Occipital lobe (tissue), 2 donors: ENCODE data around the gene CPPED1. TPM values are rescaled to one million over a fixed set of nuclear protein-coding genes. Genes with fewer than 3 reads are reported as not detected.
"Not testable (repeated sequence)": the region's sequence is repeated elsewhere in the genome, so short reads cannot be mapped to it uniquely, and the experiment has no call there.

ENCODE experiments used
- DNase-seq: peaks from one replicate; lab custom pipeline; 2025; lab: John Stamatoyannopoulos, UW
- total RNA-seq: library from RNA; depleted of rRNA; stranded (reverse); fragments of >200 nt; gene quantifications from one replicate; pipeline ENCODE4 v1.2.3, GENCODE V29; 2014

The CPPED1 gene, protein sequence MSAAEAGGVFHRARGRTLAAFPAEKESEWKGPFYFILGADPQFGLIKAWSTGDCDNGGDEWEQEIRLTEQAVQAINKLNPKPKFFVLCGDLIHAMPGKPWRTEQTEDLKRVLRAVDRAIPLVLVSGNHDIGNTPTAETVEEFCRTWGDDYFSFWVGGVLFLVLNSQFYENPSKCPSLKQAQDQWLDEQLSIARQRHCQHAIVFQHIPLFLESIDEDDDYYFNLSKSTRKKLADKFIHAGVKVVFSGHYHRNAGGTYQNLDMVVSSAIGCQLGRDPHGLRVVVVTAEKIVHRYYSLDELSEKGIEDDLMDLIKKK
- 6.2 TPM for total RNA-seq

- DNase-seq = peak; percentile 89
These were observed at the start of gene CPPED1 for GRCh38 chr16:12803203-12804093. CPPED1 (minus strand) TSS chr16:12803887; CDS start chr16:12803776, 111 bp downstream.

- no peak for DNase-seq
These were observed 46.5 kb upstream of the CPPED1 start for GRCh38 chr16:12850186-12850585.

- no peak for DNase-seq
These were observed 42.9 kb upstream of the CPPED1 start for GRCh38 chr16:12846592-12846991.

GRCh38 chr16:12845282-12845681, 41.6 kb upstream of the CPPED1 start:
- no peak for DNase-seq

DNA sequence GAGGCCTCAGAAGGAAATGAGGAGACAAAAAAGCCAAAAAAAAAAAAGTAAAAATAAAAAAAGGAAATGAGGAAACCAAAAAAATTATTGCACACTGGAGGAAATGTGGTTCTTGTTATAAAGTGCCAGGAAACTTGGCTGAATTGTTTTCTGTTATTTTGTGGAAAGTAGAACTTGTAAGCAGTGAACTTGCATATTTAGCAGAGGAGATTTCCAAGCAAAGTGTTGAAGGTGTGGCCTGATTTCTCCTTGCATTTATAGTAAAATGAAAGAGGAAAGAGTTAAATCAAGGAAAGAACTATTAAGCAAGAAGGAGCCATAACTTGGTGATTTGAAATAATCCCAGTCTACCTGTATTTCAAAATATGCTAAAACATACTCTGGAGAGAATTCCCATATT, 34.1 kb upstream of the CPPED1 start:
- no peak for DNase-seq

GRCh38 chr16:12837291-12837690, 33.6 kb upstream of the CPPED1 start:
- no peak for DNase-seq

DNA sequence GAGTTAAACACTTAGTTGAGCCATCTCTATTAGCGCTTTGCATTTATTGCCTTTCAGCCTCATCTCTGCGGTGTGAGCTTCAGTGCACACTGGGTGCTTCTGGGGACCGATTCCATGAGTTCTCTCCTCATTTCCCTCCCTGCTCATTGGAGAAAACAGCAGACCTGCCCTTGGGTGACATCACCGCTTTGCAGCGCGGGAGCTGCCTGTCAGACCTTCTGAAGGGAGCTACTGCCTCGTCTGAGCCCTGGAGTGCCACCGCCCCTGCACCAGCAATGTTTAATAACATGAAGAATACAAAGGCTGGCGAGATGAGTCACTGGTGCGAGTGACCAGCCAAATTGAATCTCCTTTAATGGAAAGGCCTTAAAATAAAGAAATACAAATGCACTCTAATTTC, 30.2 kb upstream of the CPPED1 start:
- peak; percentile 13 for DNase-seq

GRCh38 chr16:12829096-12829888, 25.6 kb upstream of the CPPED1 start:
- no peak for DNase-seq

DNA sequence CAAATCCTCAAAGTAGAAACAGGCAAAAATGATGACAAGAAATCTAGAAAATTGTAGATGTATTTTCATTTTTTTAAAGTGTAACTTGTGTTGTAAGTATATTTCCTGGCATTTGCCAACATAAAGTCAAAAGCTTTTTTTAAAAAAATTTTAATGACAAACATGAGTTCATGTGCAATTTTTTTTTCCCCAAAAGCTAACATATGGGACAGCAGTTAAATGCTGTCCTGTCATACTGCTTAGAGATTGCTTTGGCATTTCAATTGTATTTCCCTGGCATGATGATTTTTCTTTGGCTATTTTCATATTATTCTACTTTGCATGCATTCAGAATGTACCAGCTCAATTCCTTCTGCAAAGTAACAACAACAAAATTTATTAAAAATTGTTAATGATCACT, 24.5 kb upstream of the CPPED1 start:
- DNase-seq = no peak

- no peak for DNase-seq
These were observed 22.9 kb upstream of the CPPED1 start for GRCh38 chr16:12826559-12826958.

DNA sequence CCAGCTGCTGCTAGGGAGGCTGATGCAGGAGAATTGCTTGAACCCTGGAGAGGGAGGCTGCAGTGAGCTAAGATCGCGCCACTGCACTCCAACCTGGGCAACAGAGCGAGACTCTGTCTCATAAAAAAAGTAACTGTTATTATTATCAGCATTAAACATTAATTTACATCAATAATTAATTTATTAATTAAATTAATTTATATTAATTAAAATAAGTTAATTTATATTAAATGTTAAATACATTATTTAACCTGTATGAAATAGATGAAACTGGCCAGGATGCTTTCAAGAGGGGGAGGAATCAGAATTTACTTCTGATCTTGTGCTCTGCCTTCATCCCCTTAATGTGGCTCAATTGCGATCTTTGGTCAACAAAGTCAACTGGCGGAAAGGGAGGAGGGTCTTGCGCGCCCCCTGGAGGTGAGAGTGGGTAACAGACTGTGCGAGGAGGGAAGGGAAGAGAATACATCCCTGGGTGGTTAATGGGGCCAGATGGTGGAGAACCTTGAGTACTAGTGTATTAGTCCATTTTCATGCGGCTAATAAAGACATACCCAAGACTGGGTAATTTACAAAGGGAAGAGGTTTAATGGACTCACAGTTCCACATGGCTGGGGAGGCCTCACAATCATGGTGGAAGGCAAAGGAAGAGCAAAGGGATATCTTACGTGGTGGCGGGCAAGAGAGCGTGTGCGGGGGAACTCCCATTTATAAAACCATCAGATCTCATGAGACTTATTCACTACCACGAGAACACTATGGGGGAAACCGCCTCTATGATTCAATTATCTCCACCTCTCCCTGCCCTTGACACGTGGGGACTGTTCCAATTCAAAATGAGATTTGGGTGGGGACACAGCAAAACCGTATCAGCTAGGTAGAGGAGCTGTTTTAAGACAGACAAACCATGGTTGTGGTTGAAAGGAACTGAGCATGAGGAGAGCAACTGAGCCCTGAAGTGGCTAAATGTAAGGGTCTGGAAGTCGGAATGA, 15.7 kb upstream of the CPPED1 start:
- no peak for DNase-seq

GRCh38 chr16:12818326-12818725, 14.6 kb upstream of the CPPED1 start:
- DNase-seq = no peak

- DNase-seq = not testable (repeated sequence)
These were observed 13.1 kb upstream of the CPPED1 start for GRCh38 chr16:12816791-12817214.

DNA sequence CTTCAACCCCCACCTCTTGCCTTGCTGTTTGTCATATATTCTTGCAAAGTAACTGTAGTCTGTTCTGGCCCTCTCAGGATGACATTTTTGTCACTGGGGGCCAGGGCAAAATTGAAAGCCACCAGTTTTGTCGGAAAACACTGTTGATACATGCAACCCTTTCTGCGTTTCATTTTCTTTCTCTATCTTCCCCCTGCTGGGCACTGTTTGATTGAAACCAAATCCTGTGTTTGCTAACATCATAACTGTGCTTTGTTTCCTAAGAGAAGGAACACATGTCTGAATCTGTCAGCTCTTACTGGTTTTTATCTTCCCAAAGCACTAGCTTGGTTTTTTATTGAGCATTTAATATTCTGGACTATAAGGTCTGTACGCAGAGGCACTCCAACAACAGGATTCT, 11.7 kb upstream of the CPPED1 start:
- DNase-seq = no peak

DNA sequence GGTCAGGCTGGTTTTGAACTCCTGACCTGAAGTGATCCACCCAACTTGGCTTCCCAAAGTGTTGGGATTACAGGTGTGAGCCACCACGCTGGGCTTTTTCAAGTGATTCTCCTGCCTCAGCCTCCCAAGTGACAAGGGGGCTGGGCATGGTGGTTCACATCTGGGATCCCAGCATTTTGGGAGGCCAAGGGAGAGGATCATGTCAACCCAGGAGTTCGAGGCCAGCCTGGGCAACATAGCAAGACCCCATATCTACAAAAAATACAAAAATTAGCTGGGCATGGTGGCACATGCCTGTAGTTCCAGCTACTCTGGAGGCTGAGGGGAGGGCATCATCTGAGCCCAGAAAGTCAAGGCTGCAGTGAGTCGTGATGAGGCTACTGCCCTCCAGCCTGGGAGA, 10.0 kb upstream of the CPPED1 start:
- not testable (repeated sequence) for DNase-seq

DNA sequence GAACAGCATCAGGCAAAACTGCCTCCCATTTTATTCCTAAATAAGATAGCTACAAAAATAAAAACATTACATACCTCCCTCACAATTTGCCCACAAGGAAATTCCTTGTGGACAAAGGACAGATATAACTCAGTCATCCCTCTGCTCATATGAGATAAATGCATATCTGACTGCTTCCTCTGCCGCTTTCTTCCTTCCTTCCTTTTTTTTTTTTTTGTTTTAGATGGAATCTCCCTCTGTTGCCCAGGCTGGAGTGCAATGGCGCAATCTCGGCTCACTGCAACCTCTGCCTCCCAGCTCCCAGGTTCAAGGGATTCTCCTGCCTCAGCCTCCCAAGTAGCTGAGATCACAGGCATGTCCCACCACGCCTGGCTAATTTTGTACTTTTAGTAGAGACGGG, 9.6 kb upstream of the CPPED1 start:
- not testable (repeated sequence) for DNase-seq

- DNase-seq = peak; percentile 29
These were observed 8.0 kb upstream of the CPPED1 start for GRCh38 chr16:12811441-12812383.

- no peak for DNase-seq
These were observed 1.4 kb upstream of the CPPED1 start for GRCh38 chr16:12805066-12805465.

DNA sequence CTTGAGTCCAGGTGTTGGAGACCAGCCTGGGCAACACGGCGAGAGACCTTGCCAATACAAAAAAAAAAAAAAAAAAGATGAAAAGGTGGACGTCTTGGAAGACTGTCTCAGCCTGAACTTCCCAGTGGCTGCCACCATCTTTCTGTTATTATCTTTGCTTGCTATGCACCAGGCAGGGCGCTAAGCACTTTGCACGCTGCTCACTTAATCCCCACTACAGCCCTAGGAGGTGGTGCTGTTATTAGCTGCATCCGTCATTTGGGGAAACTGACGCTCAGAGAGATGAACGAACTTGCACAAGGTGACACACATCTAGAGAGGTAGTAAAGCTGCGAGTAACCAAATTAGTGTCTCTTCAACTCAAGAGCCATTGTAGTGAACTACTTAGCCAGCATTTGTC, 708 bp upstream of the CPPED1 start:
- DNase-seq = no peak
